Keratinocyte (primary cell): ENCODE measurements around the gene MRPS22. TPM values are rescaled to one million over a fixed set of nuclear protein-coding genes. Genes with fewer than 3 reads are reported as not detected.
"Not testable (repeated sequence)": the region's sequence is repeated elsewhere in the genome, so short reads cannot be mapped to it uniquely, and the experiment has no call there.

Experiments used
- DNase-seq: peaks from one replicate; pipeline ENCODE4 v3.0.0-alpha.2; 2011; ENCODE audit warnings: low read depth, missing footprints, low spot score
- FAIRE-seq: peaks from 2 replicates; lab custom pipeline; 2011; peaks lifted over from hg19 to GRCh38; lab: Jason Lieb, UNC
- H2AFZ ChIP-seq: 2 replicates; pipeline ENCODE4 v1.6.0; 2012; ENCODE audit warnings: low read length, control low read depth, inconsistent platforms; ENCODE audit not compliant: control insufficient read depth
- H3K27ac ChIP-seq: 2 replicates; pipeline ENCODE4 v1.5.1; 2011; ENCODE audit warnings: low read length; ENCODE audit not compliant: control insufficient read depth, insufficient read depth
- H3K27me3 ChIP-seq: 3 replicates; pipeline ENCODE4 v1.6.0; 2011; ENCODE audit warnings: low read length; ENCODE audit not compliant: control insufficient read depth, insufficient read depth; ENCODE audit errors: extremely low read depth
- H3K36me3 ChIP-seq, 2 experiments: 2 replicates in 1 of 2; 3 replicates in 1 of 2; pipeline ENCODE4 v1.5.1; 2011; ENCODE audit warnings: low read length in 2 of 2, mild to moderate bottlenecking in 1 of 2; ENCODE audit not compliant: control insufficient read depth in 2 of 2, insufficient read depth in 2 of 2; ENCODE audit errors: extremely low read depth in 1 of 2
- H3K4me1 ChIP-seq: 3 replicates; pipeline ENCODE4 v1.5.1; 2011; ENCODE audit warnings: low read length; ENCODE audit not compliant: control insufficient read depth, insufficient read depth; ENCODE audit errors: extremely low read depth
- H3K4me2 ChIP-seq: 3 replicates; pipeline ENCODE4 v1.6.0; 2011; ENCODE audit warnings: low read depth, low read length; ENCODE audit not compliant: control insufficient read depth, insufficient read depth; ENCODE audit errors: extremely low read depth
- H3K4me3 ChIP-seq, 3 experiments: fragments of 200-600 bp in 1 of 3; sonication (generic) in 1 of 3; 2 replicates in 2 of 3; 3 replicates in 1 of 3; pipeline ENCODE4 v1.5.1; 2011 to 2016; ENCODE audit warnings: low read length in 3 of 3, mild to moderate bottlenecking in 3 of 3, control low read depth in 2 of 3, inconsistent platforms in 1 of 3, low read depth in 1 of 3, mixed read lengths in 1 of 3, mixed run types in 1 of 3, moderate library complexity in 1 of 3; ENCODE audit not compliant: control insufficient read depth in 2 of 3, insufficient read depth in 2 of 3; ENCODE audit errors: extremely low read depth in 1 of 3
- H3K79me2 ChIP-seq: 2 replicates; pipeline ENCODE4 v1.6.0; 2012; ENCODE audit warnings: low read length; ENCODE audit not compliant: control insufficient read depth, insufficient read depth
- H3K9ac ChIP-seq: 3 replicates; pipeline ENCODE4 v1.6.0; 2011; ENCODE audit warnings: low read length; ENCODE audit not compliant: control insufficient read depth, insufficient read depth; ENCODE audit errors: extremely low read depth
- H3K9me1 ChIP-seq: 3 replicates; pipeline ENCODE4 v1.6.0; 2011; ENCODE audit warnings: low read length; ENCODE audit not compliant: control insufficient read depth, insufficient read depth; ENCODE audit errors: extremely low read depth
- H3K9me3 ChIP-seq: 2 replicates; pipeline ENCODE4 v1.5.1; 2012; ENCODE audit warnings: low read depth, low read length; ENCODE audit not compliant: control insufficient read depth
- H4K20me1 ChIP-seq: 3 replicates; pipeline ENCODE4 v1.6.0; 2011; ENCODE audit warnings: low read length; ENCODE audit not compliant: control insufficient read depth, insufficient read depth; ENCODE audit errors: extremely low read depth
- CTCF ChIP-seq, 3 experiments: IDR thresholded peaks in 1 of 3; conservative IDR thresholded peaks in 1 of 3; optimal IDR thresholded peaks in 1 of 3; 2 replicates in 2 of 3; 3 replicates in 1 of 3; pipeline versions ENCODE3 to v1.5.1; 2011; ENCODE audit warnings: low read length in 3 of 3, mild to moderate bottlenecking in 3 of 3, moderate library complexity in 2 of 3, control low read depth in 1 of 3, inconsistent platforms in 1 of 3; ENCODE audit not compliant: insufficient read depth in 2 of 3; ENCODE audit errors: extremely low read depth in 1 of 3
- EZH2 ChIP-seq: IDR thresholded peaks from one replicate; pipeline ENCODE4 v1.6.1; 2012; ENCODE audit warnings: inconsistent platforms, mild to moderate bottlenecking, low read length, moderate library complexity
- dilution Hi-C: fragments of 300-500 bp; cut with MboI; formaldehyde crosslinking; loops from one replicate; pipeline ENCODE4 v1.7.0; 2020; ENCODE audit warnings: low sequenced_read_pairs; ENCODE audit not compliant: extremely low pct_ligation_motif_present
- polyA plus RNA-seq, 5 experiments: library from polyadenylated mRNA; depleted of rRNA in 3 of 5; stranded (reverse) in 3 of 5; stranded (forward) in 1 of 5; unstranded in 1 of 5; fragments of >200 nt; gene quantifications; 1 replicate in 1 of 5; 2 replicates in 3 of 5; 3 replicates in 1 of 5; pipeline versions ENCODE4 v1.2.1 to v1.2.3, GENCODE V29; 2011 to 2012; ENCODE audit warnings: missing spikeins in 2 of 5, low read depth in 1 of 5, low replicate concordance in 1 of 5
- small RNA-seq, 3 experiments: library from RNA; depleted of rRNA; stranded (forward); fragments of <200 nt; gene quantifications; one replicate each; pipeline ENCODE3, GENCODE V24; 2012; ENCODE audit warnings: low read depth in 3 of 3, low replicate concordance in 1 of 3; ENCODE audit not compliant: insufficient read length in 3 of 3

The MRPS22 gene
- polyA plus RNA-seq, 1 donor (not counting 4 experiments of a cell fraction or from before 2014, with no cell fraction given): 91.9 TPM

DNA sequence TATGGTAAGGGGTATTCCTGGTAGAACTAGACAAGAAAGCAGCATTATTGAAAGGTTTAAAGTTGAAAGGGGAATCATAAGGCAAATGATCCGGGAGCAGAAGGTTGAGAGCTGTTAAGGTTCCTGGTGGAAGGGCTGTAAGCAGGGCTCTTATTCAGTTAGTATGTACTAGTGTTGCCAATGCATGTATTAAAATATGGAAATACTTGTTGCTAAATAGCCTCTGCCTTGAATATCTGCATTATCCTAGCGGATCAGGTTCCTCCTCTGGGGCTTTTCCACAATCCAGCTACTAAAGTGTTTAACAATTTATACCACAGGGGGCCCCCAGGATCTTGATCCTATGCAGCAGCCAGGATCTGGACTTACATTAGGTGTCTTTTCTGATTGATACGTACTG is 52.9 kb downstream of the MRPS22 start:
- DNase-seq (no peak), FAIRE-seq (no peak)
- Histone ChIP-seq H3K9me3 (no peaks in the 10 kb centered on the region), H3K27ac (no peak overlapping the region), H4K20me1 (no peaks in the 10 kb centered on the region), H3K9ac (no peak overlapping the region), H3K79me2 (no peaks in the 10 kb centered on the region), H3K36me3 (no peaks in the 10 kb centered on the region), H3K27me3 (no peaks in the 10 kb centered on the region), H3K9me1 (no peaks in the 10 kb centered on the region), H2AFZ (no peak overlapping the region), H3K4me1 (no peaks in the 10 kb centered on the region), H3K4me3 (no peak overlapping the region), H3K4me2 (no peak overlapping the region)
- TF ChIP-seq EZH2 (no peak), CTCF (optimal IDR thresholded peaks at IDR 0.05 in 1 of 3, IDR thresholded peaks at IDR 0.05 in 1 of 3, conservative IDR thresholded peaks at IDR 0.05 in 1 of 3; ENCODE audit: extremely low read depth in 1 of 3, insufficient read depth in 2 of 3, low read length in 3 of 3) (no peak)
- dilution Hi-C loops: no loop called here

DNA sequence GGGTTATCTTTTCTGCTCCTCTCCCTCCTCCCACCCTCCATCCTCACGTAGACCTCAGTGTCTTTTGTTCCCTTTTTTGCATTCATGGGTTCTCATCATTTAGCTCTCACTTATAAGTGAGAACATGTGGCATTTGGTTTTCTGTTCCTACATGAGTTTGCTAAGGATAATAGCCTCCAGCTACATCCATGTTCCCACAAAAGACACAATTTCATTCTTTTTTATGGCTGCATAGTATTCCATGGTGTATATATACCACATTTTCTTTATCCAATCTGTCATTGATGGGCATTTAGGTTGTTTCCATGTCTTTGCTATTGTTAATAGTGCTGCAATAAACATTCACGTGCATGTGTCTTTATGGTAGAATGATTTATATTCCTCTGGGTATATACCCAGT is 57.3 kb downstream of the MRPS22 start:
- H3K4me2 ChIP-seq, H3K9me3 ChIP-seq, H3K9me1 ChIP-seq, H3K27me3 ChIP-seq, H3K79me2 ChIP-seq, H3K27ac ChIP-seq, H3K36me3 ChIP-seq, H4K20me1 ChIP-seq, H3K4me1 ChIP-seq, H3K9ac ChIP-seq, H2AFZ ChIP-seq, dilution Hi-C loops, H3K4me3 ChIP-seq, FAIRE-seq, DNase-seq: not testable (repeated sequence)

Small RNAs within 50 kb of the gene (small RNA-seq; reads per million reads assigned to genes)
- 0 reads per million in 3 experiments for gene RF00026

Other genes with a start within 250 kb of the MRPS22 start
- gene COPB2, start 45.6 kb downstream of the MRPS22 start, polyA plus RNA-seq: 114 to 149 TPM (median 114 TPM) in 3 replicates
- not detected in 3 replicates for gene RBP2, start 132.5 kb downstream of the MRPS22 start, polyA plus RNA-seq
- gene RBP1, start 195.7 kb downstream of the MRPS22 start, polyA plus RNA-seq: 11.9 to 28.6 TPM (median 14.5 TPM) in 3 replicates